ENCODE data around the gene STAB2. TPM values are rescaled to one million over a fixed set of nuclear protein-coding genes. Genes with fewer than 3 reads are reported as not detected.

The STAB2 gene
- total and polyA plus RNA-seq, 4 donors = 3.4 to 42.6 (median 16.6) TPM

- TF ChIP-seq RXRA (IDR thresholded peaks at IDR 0.05) (peak; percentile 30 to 66), JUND (IDR thresholded peaks at IDR 0.05) (peak; percentile 14 to 66), TAF1 (conservative IDR thresholded peaks at IDR 0.05) (no peak), GABPA (IDR thresholded peaks at IDR 0.05 in 1 of 2, conservative IDR thresholded peaks at IDR 0.05 in 1 of 2) (no peak), ZBTB33 (IDR thresholded peaks at IDR 0.05) (no peak), HNF4G (IDR thresholded peaks at IDR 0.05) (no peak), FOXA2 (IDR thresholded peaks at IDR 0.05) (no peak), RAD21 (IDR thresholded peaks at IDR 0.05) (no peak), SP1 (IDR thresholded peaks at IDR 0.05) (no peak), NR2F2 (IDR thresholded peaks at IDR 0.05) (peak; percentile 31), HNF4A (conservative IDR thresholded peaks at IDR 0.05) (no peak), YY1 (IDR thresholded peaks at IDR 0.05) (peak; percentile 15)
- TF ChIP-seq, protein P1, sequence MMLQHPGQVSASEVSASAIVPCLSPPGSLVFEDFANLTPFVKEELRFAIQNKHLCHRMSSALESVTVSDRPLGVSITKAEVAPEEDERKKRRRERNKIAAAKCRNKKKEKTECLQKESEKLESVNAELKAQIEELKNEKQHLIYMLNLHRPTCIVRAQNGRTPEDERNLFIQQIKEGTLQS (IDR thresholded peaks at IDR 0.05) = no peak
- TF ChIP-seq, protein P2, sequence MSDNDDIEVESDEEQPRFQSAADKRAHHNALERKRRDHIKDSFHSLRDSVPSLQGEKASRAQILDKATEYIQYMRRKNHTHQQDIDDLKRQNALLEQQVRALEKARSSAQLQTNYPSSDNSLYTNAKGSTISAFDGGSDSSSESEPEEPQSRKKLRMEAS (IDR thresholded peaks at IDR 0.05) = no peak
These were observed 198.4 kb downstream of the STAB2 start for GRCh38 chr12:103785243-103786031.

GRCh38 chr12:103786201-103786600 lies 199.1 kb downstream of the STAB2 start:
- Histone ChIP-seq H3K4me1 (ENCODE audit: control insufficient read depth in 4 of 4, insufficient read depth in 4 of 4, low read length in 3 of 4) (peaks cover 5 to 28% (median 24%) of the 10 kb centered on the region in 4 donors), H3K9ac (ENCODE audit: low read depth in 1 of 2, low read length in 2 of 2) (no peak overlapping the region), H3K27ac (ENCODE audit: low read depth in 1 of 2, low read length in 2 of 2) (peak overlapping the region in 1 of 2 donors; percentile 70), H3K4me3 (ENCODE audit: low read depth in 1 of 3, low read length in 3 of 3) (no peak overlapping the region), H3K9me3 (ENCODE audit: control insufficient read depth in 4 of 4, low read length in 3 of 4) (no peaks in the 10 kb centered on the region), H3K36me3 (ENCODE audit: control insufficient read depth in 4 of 4, insufficient read depth in 3 of 4, low read depth in 1 of 4, low read length in 3 of 4) (peaks cover 0 to 3% (median 3%) of the 10 kb centered on the region in 4 donors), H3K27me3 (ENCODE audit: control insufficient read depth in 4 of 4, insufficient read depth in 4 of 4, low read length in 3 of 4) (no peaks in the 10 kb centered on the region)
- no peak for TF ChIP-seq EGR1 (IDR thresholded peaks at IDR 0.05; ENCODE audit: low read depth in 2 of 2)
- TF ChIP-seq, protein P1 (IDR thresholded peaks at IDR 0.05) = no peak
- no peak for DNase-seq (ENCODE audit: low spot score)

More at GRCh38 chr12:103785243-103786031, 198.4 kb downstream of the STAB2 start:
- Histone ChIP-seq H3K27ac (ENCODE audit: low read depth in 1 of 2, low read length in 2 of 2) (peak overlapping the region in 1 of 2 donors; percentile 70), H3K9ac (ENCODE audit: low read depth in 1 of 2, low read length in 2 of 2) (no peak overlapping the region), H3K9me3 (ENCODE audit: control insufficient read depth in 4 of 4, low read length in 3 of 4) (no peaks in the 10 kb centered on the region), H3K36me3 (ENCODE audit: control insufficient read depth in 4 of 4, insufficient read depth in 3 of 4, low read depth in 1 of 4, low read length in 3 of 4) (peaks cover 0 to 5% (median 3%) of the 10 kb centered on the region in 4 donors), H3K4me3 (ENCODE audit: low read depth in 1 of 3, low read length in 3 of 3) (no peak overlapping the region), H3K4me1 (ENCODE audit: control insufficient read depth in 4 of 4, insufficient read depth in 4 of 4, low read length in 3 of 4) (peaks cover 5 to 28% (median 24%) of the 10 kb centered on the region in 4 donors), H3K27me3 (ENCODE audit: control insufficient read depth in 4 of 4, insufficient read depth in 4 of 4, low read length in 3 of 4) (no peaks in the 10 kb centered on the region)
- WGBS = 35% methylated on average over 4 of the region's 4 CpGs
- DNase-seq (ENCODE audit: low spot score) = no peak

GRCh38 chr12:103791350-103791920 lies 204.4 kb downstream of the STAB2 start:
- no peak overlapping the region for H3K9ac ChIP-seq (ENCODE audit: low read depth in 1 of 2, low read length in 2 of 2)
- no peak overlapping the region for H3K4me3 ChIP-seq (ENCODE audit: low read depth in 1 of 3, low read length in 3 of 3)
- WGBS = 88% methylated on average over 10 of the region's 10 CpGs
- H3K9me3 ChIP-seq (ENCODE audit: control insufficient read depth in 4 of 4, low read length in 3 of 4) = no peaks in the 10 kb centered on the region
- DNase-seq (ENCODE audit: low spot score) = no peak
- H3K4me1 ChIP-seq (ENCODE audit: control insufficient read depth in 4 of 4, insufficient read depth in 4 of 4, low read length in 3 of 4) = no peaks in the 10 kb centered on the region
- peaks cover 4 to 21% (median 14%) of the 10 kb centered on the region in 4 donors for H3K36me3 ChIP-seq (ENCODE audit: control insufficient read depth in 4 of 4, insufficient read depth in 3 of 4, low read depth in 1 of 4, low read length in 3 of 4)
- no peaks in the 10 kb centered on the region for H3K27me3 ChIP-seq (ENCODE audit: control insufficient read depth in 4 of 4, insufficient read depth in 4 of 4, low read length in 3 of 4)
- no peak overlapping the region for H3K27ac ChIP-seq (ENCODE audit: low read depth in 1 of 2, low read length in 2 of 2)
- no peak for TF ChIP-seq FOXA2 (IDR thresholded peaks at IDR 0.05)
- TF ChIP-seq EGR1 (IDR thresholded peaks at IDR 0.05; ENCODE audit: low read depth in 2 of 2) = no peak
- TF ChIP-seq JUND (IDR thresholded peaks at IDR 0.05) = no peak
- TF ChIP-seq REST (IDR thresholded peaks at IDR 0.05) = no peak
- TF ChIP-seq CTCF (IDR thresholded peaks at IDR 0.05; ENCODE audit: low read depth, low read length, missing input control) = no peak
- TF ChIP-seq YY1 (IDR thresholded peaks at IDR 0.05) = no peak
- TF ChIP-seq, protein P1 (IDR thresholded peaks at IDR 0.05) = no peak
- no peak for TF ChIP-seq HNF4A (conservative IDR thresholded peaks at IDR 0.05)

Measured in liver (tissue), 9 donors.